ENCODE measurements around the gene MARCO.
"Not testable (repeated sequence)": the region's sequence is repeated elsewhere in the genome, so short reads cannot be mapped to it uniquely, and the experiment has no call there.

MARCO gene

GRCh38 chr2:118925476-118925875, 16.5 kb upstream of the MARCO start:
- in situ Hi-C loops (cut with MboI; ENCODE audit: low sequenced_read_pairs) = no loop called here

GRCh38 chr2:118925981-118926380, 16.0 kb upstream of the MARCO start:
- in situ Hi-C loops (cut with MboI; ENCODE audit: low sequenced_read_pairs) = no loop called here

GRCh38 chr2:118929059-118929458, 12.9 kb upstream of the MARCO start:
- in situ Hi-C loops (cut with MboI; ENCODE audit: low sequenced_read_pairs) = no loop called here

DNA sequence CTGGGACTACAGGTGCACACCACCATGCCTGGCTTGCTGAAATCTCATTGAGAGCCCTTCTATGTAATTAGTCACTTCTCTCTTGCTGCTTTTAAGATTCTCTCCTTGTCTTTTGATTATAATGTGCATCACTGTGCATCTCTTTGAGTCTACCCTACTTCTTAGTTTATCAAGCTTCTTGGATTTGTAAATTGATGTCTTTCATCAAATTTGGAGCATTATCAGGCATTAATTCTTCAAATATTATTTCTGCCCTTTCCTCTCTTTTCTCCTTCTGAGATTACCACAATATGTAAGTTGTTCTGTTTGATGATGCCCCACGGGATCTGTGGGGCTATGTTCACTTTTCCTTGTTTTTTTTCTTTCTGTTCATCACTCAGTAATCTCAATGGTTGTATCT, 9.0 kb upstream of the MARCO start:
- in situ Hi-C loops (cut with MboI; ENCODE audit: low sequenced_read_pairs) = no loop called here

GRCh38 chr2:118936306-118936705, 5.7 kb upstream of the MARCO start:
- in situ Hi-C loops (cut with MboI; ENCODE audit: low sequenced_read_pairs) = no loop called here

GRCh38 chr2:118936936-118937335, 5.1 kb upstream of the MARCO start:
- in situ Hi-C loops (cut with MboI; ENCODE audit: low sequenced_read_pairs) = no loop called here

DNA sequence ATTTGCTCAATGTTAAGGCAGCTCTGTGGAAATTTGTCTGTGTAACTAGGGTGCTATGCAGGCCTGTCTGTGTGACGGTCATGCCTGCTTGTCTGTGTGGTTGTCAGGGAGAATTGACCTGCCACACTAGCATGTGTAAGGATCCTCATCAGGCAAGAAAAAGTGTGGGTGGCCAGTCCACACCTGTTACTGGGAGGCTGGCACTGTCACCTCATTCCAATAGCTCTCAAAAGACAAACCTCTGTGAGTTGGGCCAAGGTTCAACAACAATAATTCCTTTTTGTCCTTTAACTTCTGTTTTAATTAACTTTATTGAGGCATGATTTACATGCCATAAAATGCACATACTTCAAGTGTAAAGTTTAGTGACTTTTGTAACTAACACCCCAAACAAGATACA, 4.2 kb upstream of the MARCO start:
- in situ Hi-C loops (cut with MboI; ENCODE audit: low sequenced_read_pairs) = no loop called here

- in situ Hi-C loops (cut with MboI; ENCODE audit: low sequenced_read_pairs) = no loop called here
Measured at GRCh38 chr2:118939994-118940393, 2.0 kb upstream of the MARCO start.

DNA sequence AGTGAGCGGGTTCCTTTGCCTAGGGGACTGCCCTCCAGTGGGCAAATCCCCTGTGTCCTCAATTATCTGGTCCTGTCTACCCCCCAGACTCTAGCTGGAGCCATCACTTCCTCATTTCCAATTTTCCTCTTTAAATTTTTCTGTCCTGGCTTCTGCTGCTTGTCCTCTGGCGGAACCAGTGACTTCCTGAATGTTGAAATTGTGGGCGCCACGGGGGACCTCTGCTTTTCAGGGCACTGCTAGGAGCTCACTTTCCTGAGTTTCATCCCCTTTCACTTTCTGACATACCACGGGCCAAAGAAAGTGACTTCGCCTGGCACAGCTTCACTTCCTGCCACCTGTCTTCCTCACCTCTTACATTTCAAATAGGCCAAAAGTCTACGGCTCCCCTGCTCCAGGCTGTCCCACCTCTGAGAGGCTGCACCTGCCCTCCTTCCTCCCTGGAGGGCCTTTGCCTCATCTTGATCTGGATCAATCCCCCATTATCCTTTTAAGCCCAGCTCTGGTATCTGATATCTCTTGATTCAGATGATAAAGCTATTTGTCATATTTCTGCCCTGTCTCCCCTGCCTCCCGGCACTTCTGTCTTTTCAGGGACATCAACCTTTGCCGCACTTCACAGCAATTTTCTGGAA, 1.4 kb upstream of the MARCO start:
- in situ Hi-C loops (cut with MboI; ENCODE audit: low sequenced_read_pairs) = no loop called here

DNA sequence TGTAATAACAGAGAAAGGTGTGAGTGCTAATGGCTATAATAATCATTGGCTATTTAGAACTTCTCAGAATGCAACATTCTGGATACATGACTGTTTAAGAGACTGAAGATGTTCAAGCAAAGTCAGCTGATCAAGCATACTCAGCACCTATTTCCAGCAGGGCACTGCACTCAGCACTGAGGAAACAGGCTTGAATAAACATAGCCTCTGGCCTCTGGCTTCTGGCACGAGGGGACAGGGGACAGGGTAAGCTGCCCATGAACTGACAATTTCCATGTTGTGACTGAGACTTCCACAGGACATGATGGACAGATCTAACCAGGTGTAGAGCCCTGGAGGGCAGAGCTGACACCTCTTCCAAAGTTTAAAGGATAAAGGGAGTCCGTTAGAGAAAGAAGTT, 1.3 kb downstream of the MARCO start:
- in situ Hi-C loops (cut with MboI; ENCODE audit: low sequenced_read_pairs) = no loop called here

DNA sequence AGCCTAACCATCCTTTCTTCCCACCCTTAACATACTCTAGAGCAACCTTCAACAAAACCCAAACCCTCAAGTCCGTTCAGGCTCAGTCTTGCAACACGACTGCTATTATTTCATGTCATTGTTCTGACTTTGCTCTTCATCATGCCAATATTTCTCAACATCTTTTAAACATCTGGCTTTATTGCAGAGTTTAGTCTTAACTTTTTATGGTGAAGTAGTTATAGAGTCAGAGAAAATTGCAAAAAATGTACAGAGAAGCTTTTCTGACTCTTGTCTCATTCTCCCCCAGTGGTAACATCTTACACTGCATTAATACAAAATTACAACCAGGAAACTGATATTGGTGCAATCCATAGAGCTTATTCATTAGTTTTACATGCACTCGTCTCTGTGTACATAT, 3.9 kb downstream of the MARCO start:
- in situ Hi-C loops (cut with MboI; ENCODE audit: low sequenced_read_pairs) = no loop called here

DNA sequence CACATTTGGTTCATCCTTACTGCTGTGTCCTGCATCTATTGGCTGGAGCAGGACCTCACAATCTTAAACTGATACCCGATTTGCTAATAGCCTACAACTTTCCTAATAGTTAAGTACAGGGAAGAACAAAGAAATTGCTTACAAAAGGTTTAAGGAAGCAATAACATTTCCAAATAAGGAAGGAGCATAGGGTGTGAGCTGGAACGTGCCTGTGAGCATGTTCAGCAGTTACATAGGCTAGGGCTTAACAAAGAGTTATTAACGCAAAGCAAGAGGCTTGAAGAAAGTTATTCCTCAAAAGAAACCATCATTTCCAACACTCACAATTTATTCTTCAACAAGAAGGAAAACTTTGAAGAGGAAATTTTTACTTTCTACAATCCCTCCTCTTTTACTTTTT, 6.3 kb downstream of the MARCO start:
- in situ Hi-C loops (cut with MboI; ENCODE audit: low sequenced_read_pairs) = not testable (repeated sequence)

- in situ Hi-C loops (cut with MboI; ENCODE audit: low sequenced_read_pairs) = no loop called here
Measured at GRCh38 chr2:118954297-118955060, 12.5 kb downstream of the MARCO start.

GRCh38 chr2:118965737-118966136, 23.7 kb downstream of the MARCO start:
- in situ Hi-C loops (cut with MboI; ENCODE audit: low sequenced_read_pairs) = no loop called here

GRCh38 chr2:118967124-118967880, 25.3 kb downstream of the MARCO start:
- in situ Hi-C loops (cut with MboI; ENCODE audit: low sequenced_read_pairs) = no loop called here

- in situ Hi-C loops (cut with MboI; ENCODE audit: low sequenced_read_pairs) = no loop called here
Measured at GRCh38 chr2:118968042-118968441, 26.0 kb downstream of the MARCO start.

DNA sequence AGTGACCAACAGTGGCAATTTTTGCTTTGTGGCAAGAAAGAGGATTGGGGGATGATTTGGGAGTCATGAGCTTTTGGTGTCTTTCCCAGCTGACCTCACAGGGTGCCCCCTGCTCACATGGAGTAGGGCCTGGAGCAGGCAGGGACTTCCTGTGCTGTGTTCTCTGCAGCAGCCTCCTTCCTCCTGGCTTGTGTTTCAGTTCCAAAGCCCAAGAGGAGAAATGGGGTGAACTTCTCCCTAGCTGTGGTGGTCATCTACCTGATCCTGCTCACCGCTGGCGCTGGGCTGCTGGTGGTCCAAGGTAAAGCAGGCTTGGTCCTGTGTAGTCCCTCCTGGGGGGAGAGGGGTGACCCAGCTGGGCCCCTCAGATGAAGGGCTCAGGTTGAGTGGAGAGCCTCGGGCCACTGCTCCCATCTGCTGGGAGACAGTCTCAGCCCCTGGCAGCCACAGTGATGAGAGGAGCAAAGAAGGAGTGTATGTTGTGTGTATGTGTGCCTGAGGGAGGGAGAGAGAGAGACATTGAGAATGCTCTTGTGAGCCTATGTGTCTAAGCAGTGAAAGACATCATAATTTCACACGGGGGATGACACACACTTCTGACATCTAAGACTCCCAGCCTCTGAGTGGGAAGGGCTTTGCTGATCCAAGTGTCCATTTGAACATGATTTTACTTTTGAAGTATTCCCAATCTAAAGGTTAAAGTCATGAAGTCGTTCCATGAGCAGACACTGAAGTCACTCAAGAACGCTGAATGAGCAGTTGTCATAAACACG, 27.2 kb downstream of the MARCO start:
- in situ Hi-C loops (cut with MboI; ENCODE audit: low sequenced_read_pairs) = no loop called here

DNA sequence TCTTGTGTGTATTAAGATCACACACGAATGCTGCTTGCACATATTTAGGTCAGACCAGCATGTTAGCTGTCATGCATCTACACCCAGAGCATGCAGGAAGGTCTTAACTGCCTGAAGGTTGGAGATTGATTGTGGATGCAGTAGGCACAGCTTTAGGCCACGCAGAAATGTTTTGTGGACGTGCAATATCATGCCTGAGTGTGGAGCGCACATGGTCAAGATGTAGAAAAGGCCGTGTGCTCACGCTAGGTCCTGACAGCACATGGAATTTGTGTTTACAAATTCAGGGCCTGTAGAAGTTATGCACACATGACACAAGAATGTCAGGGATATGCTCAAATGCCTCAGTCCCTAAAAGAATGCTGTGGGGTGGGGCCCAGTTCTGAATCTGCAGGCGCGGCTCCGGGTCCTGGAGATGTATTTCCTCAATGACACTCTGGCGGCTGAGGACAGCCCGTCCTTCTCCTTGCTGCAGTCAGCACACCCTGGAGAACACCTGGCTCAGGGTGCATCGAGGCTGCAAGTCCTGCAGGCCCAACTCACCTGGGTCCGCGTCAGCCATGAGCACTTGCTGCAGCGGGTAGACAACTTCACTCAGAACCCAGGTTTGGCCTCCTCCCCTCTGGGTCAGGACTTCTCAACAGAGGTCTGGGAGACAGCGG, 27.9 kb downstream of the MARCO start:
- in situ Hi-C loops (cut with MboI; ENCODE audit: low sequenced_read_pairs) = no loop called here

DNA sequence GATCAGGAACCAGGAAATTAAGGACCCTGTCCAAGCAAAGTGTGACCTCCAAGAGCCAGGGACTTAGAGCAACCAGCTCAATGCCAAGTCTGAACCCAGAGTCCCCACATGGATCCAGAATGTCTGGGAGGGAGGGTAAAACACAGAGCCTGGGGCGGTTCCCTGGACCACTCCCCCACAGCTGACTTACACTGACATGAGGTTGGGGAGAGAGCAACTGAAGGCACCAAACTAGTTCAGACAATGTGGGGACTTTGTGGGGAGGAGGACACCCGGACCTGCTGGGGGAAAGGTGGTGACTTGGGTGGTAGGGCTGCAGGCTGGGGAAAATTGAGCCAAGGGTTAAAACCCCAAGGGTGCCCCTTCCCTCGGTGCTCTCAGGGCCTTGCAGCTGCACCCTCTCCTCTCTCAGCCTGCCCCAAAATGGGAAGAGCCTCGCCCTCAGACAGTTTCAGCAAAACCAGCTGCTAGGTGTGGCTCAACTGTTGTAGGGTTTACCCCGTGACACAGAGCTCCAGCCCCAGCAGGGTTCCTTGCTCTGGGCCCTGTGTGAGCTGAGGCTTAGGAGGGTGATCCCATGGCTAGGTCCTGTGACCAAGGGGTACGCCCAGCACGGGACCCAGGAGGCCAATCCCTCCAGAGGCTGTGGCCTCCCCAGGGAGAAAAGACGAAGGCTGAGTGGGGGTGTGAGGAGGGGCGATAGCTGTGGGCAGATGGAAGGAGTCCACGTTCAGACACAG, 28.6 kb downstream of the MARCO start:
- in situ Hi-C loops (cut with MboI; ENCODE audit: low sequenced_read_pairs) = no loop called here
